Stimulated activated naive CD8-positive, alpha-beta T cell treated with anti-CD3 and anti-CD28 coated beads, Interleukin-15, amount 100 ng/mL, for 72 hours (primary cell): ENCODE results near the gene DLL1.
A peak's percentile ranks its signal among the peaks of the same experiment; 100 is the strongest.

Experiments
- ATAC-seq: fragments of 150-1000 bp; cut with Tn5 transposase; 2 replicates; pipeline ENCODE4 v1.10.0; 2021; ENCODE audit warnings: mild to moderate bottlenecking, moderate library complexity
- DNase-seq, 2 donors: peaks; one replicate each; pipeline ENCODE4 v3.0.0; 2021 to 2022
- H3K27ac Mint-ChIP-seq, 2 donors: one replicate each; pipeline ENCODE4 v1.8.0; 2022; ENCODE audit warnings: mild to moderate bottlenecking in 2 of 2, mixed read lengths in 2 of 2, moderate library complexity in 2 of 2
- H3K27me3 Mint-ChIP-seq: one replicate; pipeline ENCODE4 v1.8.0; 2022; ENCODE audit warnings: mixed read lengths
- H3K4me1 Mint-ChIP-seq: one replicate; pipeline ENCODE4 v1.8.0; 2022; ENCODE audit warnings: mild to moderate bottlenecking, mixed read lengths
- H3K4me3 Mint-ChIP-seq, 2 donors: one replicate each; pipeline ENCODE4 v1.8.0; 2022; ENCODE audit warnings: mild to moderate bottlenecking in 2 of 2, mixed read lengths in 2 of 2, moderate library complexity in 1 of 2
- H3K9me3 Mint-ChIP-seq, 2 donors: one replicate each; pipeline ENCODE4 v1.8.0; 2022; ENCODE audit warnings: mixed read lengths in 2 of 2

The DLL1 gene

GRCh38 chr6:170298688-170299087, 7.8 kb upstream of the DLL1 start:
- no peak for DNase-seq
- peak; percentile 50 for ATAC-seq
- Mint-ChIP-seq H3K4me1 (peaks cover 40% of the 10 kb centered on the region), H3K27me3 (peaks cover 58% of the 10 kb centered on the region), H3K4me3 (no peak overlapping the region), H3K9me3 (peaks cover 7 to 20% of the 10 kb centered on the region in 2 donors), H3K27ac (no peak overlapping the region)

DNA sequence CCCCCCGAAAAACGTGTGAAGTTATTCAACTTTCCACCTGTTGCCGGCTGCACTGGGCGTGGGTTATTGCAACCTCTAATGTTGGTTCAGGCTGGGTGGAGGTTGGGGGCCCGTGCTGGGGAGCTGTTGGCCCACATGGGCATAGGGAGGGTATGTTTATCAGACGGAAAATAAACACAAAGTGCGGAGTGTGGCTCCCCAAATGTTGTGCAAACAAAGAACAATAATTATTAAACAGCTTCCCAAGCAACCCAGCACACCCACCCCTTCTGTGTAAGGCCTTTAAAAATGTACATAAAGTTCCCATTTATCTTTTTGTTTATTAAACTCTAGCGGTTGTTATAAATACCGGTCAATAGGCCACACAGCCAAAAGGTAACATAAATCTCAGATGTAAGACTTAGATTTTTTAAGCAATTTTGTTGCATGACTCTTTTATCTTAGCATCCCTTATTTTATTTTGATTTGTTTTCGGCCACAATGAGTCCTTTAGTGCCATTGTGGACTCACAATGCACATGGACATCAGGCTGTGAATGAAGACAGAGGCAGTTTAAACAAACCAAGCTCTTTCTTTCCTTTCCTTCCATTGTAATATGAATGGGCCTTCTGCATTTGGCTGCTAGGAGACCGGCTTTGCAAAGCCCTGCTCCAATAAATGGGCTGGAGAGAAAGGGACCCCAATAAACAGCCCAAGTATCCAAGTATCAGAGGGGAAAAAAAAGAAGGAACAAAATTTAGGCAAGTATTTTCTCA, 6.9 kb upstream of the DLL1 start:
- H3K4me3 Mint-ChIP-seq = no peak overlapping the region
- ATAC-seq = no peak

DNA sequence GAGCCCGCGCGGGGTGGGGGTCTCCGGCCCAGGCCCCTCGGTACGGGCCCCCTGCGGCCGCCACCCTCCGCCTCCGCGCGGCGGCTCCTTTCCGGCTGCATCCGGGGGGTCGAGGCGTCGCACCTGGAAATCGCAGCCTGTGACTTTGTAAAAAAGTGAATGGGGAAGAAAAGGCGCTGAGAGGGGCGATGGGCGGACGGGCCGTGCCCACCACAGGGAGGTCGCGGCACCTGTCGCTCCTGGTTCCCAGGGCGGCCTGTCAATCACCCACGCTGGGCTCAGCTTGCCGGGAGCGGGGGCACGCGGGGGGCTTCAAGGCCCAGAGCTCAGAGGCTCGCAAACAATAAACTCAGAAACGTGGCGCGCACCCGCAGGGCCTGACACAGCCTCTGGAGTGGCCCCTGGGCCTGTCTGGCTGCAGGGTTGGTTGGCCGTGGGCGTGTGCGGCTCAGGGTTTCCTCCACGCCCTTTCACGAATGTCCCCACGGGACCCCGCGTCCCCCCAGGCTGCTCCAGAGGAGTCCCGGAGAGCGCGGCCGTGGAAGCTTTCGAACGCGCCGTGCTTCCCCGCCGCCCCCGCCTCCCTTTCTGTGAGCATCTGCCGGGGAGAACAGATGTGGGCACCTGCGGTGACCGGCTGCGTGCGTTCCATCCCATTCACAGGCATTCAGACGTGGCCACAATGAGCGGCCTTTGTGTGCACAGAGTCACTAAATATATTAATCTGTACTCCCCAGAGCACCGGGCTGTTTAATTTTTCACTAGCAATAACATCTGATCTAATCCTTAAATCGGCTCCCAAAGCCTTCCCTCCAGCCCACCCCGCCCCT, 6.1 kb upstream of the DLL1 start:
- H3K9me3 Mint-ChIP-seq = peaks cover 6 to 18% of the 10 kb centered on the region in 2 donors
- no peak for DNase-seq
- H3K27ac Mint-ChIP-seq = no peak overlapping the region
- peaks cover 57% of the 10 kb centered on the region for H3K4me1 Mint-ChIP-seq
- peaks cover 70% of the 10 kb centered on the region for H3K27me3 Mint-ChIP-seq
- H3K4me3 Mint-ChIP-seq = peak overlapping the region in 1 of 2 donors; percentile 33
- ATAC-seq = no peak

More for the DNA sequence above, 6.9 kb upstream of the DLL1 start:
- DNase-seq = no peak
- peaks cover 7 to 20% of the 10 kb centered on the region in 2 donors for H3K9me3 Mint-ChIP-seq
- peaks cover 67% of the 10 kb centered on the region for H3K27me3 Mint-ChIP-seq
- peaks cover 49% of the 10 kb centered on the region for H3K4me1 Mint-ChIP-seq
- H3K27ac Mint-ChIP-seq = no peak overlapping the region

DNA sequence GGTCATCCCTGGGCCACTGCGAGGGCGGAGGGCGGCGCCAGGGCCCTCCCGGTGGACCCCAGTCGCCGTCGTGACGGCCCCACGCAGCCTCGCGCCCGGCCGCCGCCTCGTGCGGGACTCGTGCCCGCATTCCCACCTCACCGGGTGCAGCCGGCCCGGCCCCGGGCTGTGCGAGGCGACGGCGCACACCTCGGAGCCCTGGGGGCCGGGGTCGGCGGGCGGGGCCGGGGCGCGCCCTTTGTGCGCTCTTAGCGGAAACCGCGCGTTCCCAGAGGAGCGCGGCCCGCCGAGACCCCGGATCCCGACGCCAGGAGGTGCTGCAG, 5.5 kb upstream of the DLL1 start:
- DNase-seq (no peak), ATAC-seq (no peak)
- Mint-ChIP-seq H3K27ac (no peak overlapping the region), H3K4me3 (no peak overlapping the region), H3K9me3 (peaks cover under 1 to 12% of the 10 kb centered on the region in 2 donors), H3K27me3 (peaks cover 76% of the 10 kb centered on the region), H3K4me1 (peaks cover 62% of the 10 kb centered on the region)

DNA sequence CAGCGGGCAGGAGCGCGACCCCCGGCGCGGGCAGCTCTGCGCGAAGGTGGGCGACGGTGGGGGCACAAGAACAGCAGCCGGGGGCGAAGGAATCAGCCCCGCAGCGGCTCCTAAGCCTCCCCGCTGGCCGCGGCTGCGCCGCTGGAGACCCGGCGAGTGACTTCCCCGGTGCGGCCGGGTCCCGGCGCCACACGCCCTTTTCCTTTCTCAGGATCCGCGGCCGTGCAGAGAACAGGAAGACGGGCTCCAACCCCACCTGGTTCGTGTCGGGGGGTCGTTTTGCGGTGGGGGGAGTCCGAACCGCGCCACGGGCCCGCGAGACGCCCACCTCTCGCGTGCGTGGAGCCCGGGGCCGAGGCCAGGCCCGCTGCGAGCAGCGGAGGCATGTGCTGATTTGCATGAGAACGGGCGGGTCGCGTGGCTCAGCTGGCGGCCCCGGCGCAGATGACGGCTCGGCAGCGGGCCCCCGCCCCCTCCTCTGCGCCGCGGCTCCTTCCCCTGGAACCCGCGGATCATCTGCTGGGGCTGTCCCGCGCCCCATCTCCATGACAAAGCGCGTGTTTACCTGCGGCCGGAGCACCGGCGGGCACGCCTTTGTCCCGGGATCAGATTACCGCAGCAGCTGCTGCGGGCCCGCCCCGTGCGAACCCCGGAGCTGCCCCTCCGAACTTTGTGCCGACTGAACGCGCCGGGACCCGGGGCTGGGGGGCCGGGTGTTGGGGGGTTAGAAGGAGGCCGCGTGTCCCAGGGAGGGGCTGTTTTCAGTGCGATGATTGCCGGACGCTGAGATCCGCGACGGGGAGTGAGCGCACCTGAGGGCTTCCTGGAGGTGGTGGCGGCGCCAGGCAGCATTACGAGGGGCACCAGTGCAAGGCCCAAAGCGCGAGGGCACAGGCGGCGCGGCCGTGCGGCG, 4.9 kb upstream of the DLL1 start:
- H3K4me1 Mint-ChIP-seq = peaks cover 62% of the 10 kb centered on the region
- ATAC-seq (peak; percentile 46), DNase-seq (peak; percentile 52 to 61)
- peaks cover 0 to 8% of the 10 kb centered on the region in 2 donors for H3K9me3 Mint-ChIP-seq
- H3K4me3 Mint-ChIP-seq = peak overlapping the region; percentile 75 to 88
- H3K27me3 Mint-ChIP-seq = peaks cover 76% of the 10 kb centered on the region
- peak overlapping the region in 1 of 2 donors; percentile 75 for H3K27ac Mint-ChIP-seq

DNA sequence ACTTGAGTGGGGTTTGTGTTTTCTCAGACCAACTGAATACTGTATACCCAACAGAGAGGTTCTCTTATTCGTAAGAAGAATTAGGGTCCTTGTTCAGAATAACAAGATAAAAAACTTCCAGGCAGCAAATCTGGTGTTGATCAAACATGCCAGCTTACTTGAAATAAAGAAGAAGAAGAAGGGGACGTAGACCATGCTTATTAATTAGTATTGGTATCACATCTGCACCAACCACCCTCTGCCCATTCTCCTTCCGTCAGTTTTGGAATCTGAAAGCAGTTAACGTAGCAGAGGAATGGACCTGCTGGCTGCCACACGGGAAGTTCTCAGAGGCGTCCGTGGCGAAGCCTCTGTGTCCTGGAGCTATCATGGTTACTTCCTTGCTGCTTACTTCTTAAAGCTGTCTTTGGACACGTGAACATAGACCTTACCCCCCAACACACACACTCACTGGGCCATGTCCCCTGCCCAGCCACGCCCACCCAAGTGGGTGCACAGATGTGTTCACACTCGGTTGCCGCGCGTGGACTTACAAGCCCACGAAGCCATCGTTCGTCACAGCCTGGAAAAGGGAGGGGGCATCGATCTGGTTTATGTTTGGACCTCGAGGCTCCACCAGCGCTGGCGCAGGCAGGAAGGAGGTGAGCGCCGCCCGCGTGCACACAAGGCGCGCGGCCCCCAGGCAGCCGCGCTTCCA, 4.1 kb upstream of the DLL1 start:
- Mint-ChIP-seq H3K4me1 (peaks cover 66% of the 10 kb centered on the region), H3K4me3 (peak overlapping the region; percentile 75 to 88), H3K9me3 (peaks cover 0 to under 1% of the 10 kb centered on the region in 2 donors), H3K27ac (no peak overlapping the region), H3K27me3 (peaks cover 76% of the 10 kb centered on the region)
- DNase-seq (no peak), ATAC-seq (no peak)

DNA sequence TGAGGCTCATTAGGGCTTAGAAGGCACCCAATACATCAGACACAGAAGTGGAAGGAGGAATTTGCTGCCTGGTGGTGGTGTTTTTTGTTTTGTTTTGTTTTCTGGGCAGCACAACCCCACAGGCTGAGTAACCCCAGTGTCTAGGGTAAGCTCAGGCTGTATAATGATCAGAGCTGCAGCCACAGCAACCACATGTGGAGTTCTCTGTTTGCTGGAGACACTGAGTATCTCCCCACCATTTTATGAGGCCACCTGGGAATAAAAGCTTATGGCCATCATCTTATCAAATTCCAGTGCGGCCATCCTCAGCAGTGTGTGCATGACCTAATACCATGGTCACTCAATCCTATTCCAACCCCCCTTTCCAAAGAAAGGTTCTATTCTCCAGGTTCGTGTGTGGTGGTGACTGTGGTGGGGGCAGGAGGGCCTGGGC, 3.4 kb upstream of the DLL1 start:
- Mint-ChIP-seq H3K4me1 (peaks cover 66% of the 10 kb centered on the region), H3K27me3 (peaks cover 71% of the 10 kb centered on the region), H3K4me3 (peak overlapping the region in 1 of 2 donors; percentile 18), H3K9me3 (no peaks in the 10 kb centered on the region), H3K27ac (no peak overlapping the region)
- ATAC-seq (no peak), DNase-seq (no peak)

DNA sequence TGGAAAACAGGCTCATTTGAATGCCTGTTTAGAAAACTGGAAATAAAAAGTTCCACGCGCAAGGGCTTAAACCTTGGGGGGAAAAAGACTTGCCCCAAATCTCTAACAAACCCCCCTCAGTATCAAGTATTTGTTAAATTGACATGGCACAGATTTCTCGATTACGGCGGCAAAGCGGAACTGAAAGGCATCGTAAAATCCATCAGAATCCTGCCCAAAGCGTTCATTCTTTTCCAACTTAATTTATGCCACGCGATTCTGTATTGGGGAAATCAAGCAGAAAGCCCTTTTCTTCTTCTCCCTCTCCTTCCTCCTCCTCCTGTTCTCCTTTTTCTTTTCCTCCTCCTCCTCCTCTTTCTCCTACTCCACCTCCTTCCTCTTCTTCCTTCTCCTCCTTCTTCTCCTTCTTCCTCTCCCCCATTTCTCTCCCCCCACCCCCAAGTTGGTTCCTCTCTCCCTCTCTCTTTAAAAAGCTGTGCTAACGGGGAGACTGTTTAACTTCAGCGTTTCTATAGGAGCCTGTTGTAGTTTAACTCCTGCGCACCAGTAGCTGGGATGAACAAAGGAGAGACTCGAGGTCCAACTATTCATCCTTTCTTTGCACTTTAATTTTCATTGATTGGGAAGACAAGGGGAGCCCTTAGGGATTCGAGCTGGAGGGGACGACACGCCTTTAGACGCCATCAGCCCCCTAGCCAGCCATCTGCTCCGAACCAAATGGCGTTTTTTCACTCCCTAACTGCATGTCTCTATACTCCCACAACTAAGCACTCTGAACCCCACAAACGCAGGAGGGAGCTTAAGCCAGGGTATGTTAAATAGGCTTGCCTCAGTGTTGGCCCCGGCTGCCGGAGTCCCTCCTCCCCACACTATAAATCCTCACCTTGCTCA, 2.7 kb upstream of the DLL1 start:
- H3K4me3 Mint-ChIP-seq = peak overlapping the region; percentile 23 to 54
- peaks cover 67% of the 10 kb centered on the region for H3K27me3 Mint-ChIP-seq
- no peaks in the 10 kb centered on the region for H3K9me3 Mint-ChIP-seq
- peaks cover 67% of the 10 kb centered on the region for H3K4me1 Mint-ChIP-seq
- H3K27ac Mint-ChIP-seq = no peak overlapping the region
- ATAC-seq (no peak), DNase-seq (no peak)

DNA sequence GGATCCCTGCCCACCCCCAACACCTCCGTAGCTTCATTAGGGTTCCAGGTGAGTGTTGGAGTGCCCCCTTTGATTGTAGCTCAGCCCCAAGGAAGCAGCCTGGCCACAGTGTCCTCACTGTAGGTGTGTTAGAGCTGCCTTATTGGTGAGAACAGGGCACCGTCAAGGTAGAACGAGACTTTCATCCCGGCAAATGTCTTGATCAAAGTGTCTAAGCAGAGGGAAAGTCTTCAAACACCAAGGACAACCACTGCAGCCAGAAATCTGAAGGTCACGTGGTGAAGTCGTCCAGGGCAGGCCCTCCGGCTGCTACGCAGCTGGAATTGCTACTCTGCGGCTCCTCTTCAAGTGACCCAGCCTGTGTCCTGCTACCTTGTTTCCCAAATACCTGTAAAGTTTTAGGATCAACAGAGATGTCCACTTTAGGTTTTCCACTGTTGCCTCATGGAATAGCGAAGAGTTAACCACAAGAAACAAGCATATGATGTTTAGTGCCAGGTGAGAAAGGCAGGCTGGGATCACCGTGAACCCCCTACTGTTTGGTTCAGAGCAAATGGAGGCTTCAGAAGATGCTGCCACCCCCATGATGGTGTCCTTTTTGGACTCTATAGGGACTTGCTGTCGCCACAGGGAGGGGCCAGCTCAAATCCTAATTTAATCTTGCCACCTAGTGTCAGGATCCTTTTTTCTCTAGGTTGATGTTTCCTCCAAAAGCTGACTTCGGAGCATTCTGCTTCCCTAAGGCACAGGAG, 1.7 kb upstream of the DLL1 start:
- Mint-ChIP-seq H3K27me3 (peaks cover 63% of the 10 kb centered on the region), H3K4me3 (peak overlapping the region; percentile 85 to 89), H3K4me1 (peaks cover 70% of the 10 kb centered on the region), H3K9me3 (no peaks in the 10 kb centered on the region), H3K27ac (no peak overlapping the region)
- no peak for DNase-seq
- ATAC-seq = peak; percentile 14

DNA sequence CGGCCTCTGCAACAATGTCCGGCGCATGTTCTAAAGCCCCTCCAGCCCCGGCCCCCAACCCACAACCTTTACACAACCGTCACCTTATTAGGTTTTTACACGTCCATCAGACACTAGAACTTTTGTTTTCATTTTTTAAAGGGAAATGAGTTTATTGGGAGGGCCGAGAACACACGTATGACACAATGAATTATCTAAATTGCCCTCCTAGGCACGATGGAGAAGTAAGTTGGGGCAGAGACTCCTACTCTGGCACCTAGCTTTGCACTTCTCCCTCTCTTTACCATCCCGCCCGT, 1.2 kb upstream of the DLL1 start:
- DNase-seq (no peak), ATAC-seq (no peak)
- H3K27ac Mint-ChIP-seq = peak overlapping the region in 1 of 2 donors; percentile 45
- H3K9me3 Mint-ChIP-seq = no peaks in the 10 kb centered on the region
- peaks cover 57% of the 10 kb centered on the region for H3K27me3 Mint-ChIP-seq
- peak overlapping the region; percentile 85 to 89 for H3K4me3 Mint-ChIP-seq
- peaks cover 68% of the 10 kb centered on the region for H3K4me1 Mint-ChIP-seq

GRCh38 chr6:170291271-170292110, 613 bp upstream of the DLL1 start:
- peak overlapping the region; percentile 85 to 89 for H3K4me3 Mint-ChIP-seq
- peaks cover 64% of the 10 kb centered on the region for H3K4me1 Mint-ChIP-seq
- ATAC-seq (peak; percentile 70), DNase-seq (peak; percentile 58 to 59)
- H3K27ac Mint-ChIP-seq = peak overlapping the region in 1 of 2 donors; percentile 45
- no peaks in the 10 kb centered on the region for H3K9me3 Mint-ChIP-seq
- H3K27me3 Mint-ChIP-seq = peaks cover 55% of the 10 kb centered on the region

DNA sequence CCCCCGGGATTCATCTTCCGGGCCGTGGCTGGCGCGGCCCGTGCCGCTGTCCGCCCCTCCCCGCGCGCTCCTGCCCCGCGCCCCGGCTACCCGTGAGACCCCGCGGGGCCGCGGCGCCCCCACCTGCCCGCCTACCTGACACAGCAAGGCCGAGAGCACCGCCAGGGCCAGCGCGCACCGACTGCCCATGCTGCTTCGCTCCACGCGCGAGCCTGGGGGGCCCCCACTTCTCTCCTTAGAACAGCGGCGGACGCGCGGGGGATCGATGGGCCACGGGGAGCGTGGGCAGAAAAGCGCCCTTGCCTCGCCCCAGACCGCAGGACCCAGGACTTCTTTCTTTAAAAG, 955 bp downstream of the DLL1 start:
- H3K9me3 Mint-ChIP-seq = no peaks in the 10 kb centered on the region
- H3K4me1 Mint-ChIP-seq = peaks cover 52% of the 10 kb centered on the region
- DNase-seq (no peak), ATAC-seq (no peak)
- peak overlapping the region; percentile 85 to 93 for H3K27ac Mint-ChIP-seq
- peaks cover 44% of the 10 kb centered on the region for H3K27me3 Mint-ChIP-seq
- H3K4me3 Mint-ChIP-seq = peak overlapping the region; percentile 89 to 94
